GM13977 (cell line): ENCODE results near the gene TMEM132D.

Experiments used
- DNase-seq: peaks from one replicate; pipeline ENCODE4 v3.0.0; 2012; ENCODE audit warnings: low spot score
- CTCF ChIP-seq: IDR thresholded peaks from 2 replicates; pipeline ENCODE4 v1.5.1; 2012; ENCODE audit warnings: mild to moderate bottlenecking, control low read depth; ENCODE audit not compliant: insufficient read depth; ENCODE audit errors: extremely low read depth, missing control alignments
- in situ Hi-C: fragments of 300-500 bp; cut with MboI; formaldehyde crosslinking; loops from one replicate; pipeline ENCODE4 v1.12.0; 2022; ENCODE audit warnings: low sequenced_read_pairs, low pct_unique_long_range_greater_than_20kb, mixed read lengths, inconsistent platforms; ENCODE audit not compliant: unreplicated experiment

The TMEM132D gene

DNA sequence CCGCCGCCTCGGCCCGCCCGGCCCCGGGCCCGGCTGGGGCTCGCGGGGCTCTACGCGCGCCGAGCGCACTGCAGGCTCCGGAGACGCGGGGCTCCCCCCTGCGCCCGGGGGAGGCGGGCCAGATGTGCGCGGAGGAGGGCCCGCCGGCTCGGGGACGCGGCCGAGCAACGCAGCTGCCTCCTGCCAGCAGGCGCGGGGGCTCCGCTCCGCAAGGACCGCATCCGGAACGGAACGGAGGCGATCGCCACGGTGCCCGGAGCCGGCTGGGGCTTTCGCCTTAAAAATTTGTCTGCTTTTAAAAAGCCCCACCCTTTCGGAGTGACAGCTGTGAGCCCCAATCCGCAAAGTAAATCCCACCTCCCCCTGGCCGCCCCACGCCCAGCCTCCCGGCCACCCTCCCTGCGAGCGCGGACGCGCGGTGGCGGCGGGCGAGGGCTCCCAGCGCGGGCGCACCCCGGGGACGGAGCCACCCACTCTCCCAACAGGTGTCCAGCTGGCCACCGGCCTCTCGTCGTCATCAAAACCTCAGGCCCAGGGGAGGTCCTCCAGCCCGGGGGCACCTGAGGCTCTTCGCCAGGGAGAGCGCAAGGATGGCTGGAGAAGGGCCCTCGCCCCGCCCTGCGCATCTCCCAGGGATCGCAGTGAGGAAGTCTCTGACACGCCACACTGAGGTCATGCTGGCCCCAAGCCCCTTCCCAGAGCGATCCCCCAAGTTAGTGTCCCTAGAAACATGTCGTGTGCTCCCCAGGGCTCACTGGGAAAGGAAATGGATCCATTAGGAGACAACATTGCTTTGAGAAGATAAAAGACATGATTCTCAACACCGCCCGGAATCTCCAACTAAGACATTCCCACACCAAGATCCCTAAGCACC lies at the start of gene TMEM132D:
TMEM132D (minus strand) TSS at position 70 of the 874 bp plus-strand sequence.
- DNase-seq = no peak
- in situ Hi-C loops = loop anchor here (25.0 kb wide), 1 partner anchor 1642 kb away; the partner anchor contains the start of gene TMEM132C
- no peak for TF ChIP-seq CTCF

- in situ Hi-C loops = no loop called here
- no peak for DNase-seq
- no peak for TF ChIP-seq CTCF
Observed at GRCh38 chr12:129949651-129950050, 45.8 kb upstream of the TMEM132D start.

- no peak for DNase-seq
- no peak for TF ChIP-seq CTCF
- in situ Hi-C loops = no loop called here
Observed at GRCh38 chr12:129941618-129942017, 37.8 kb upstream of the TMEM132D start.

GRCh38 chr12:129938089-129938488 lies 34.3 kb upstream of the TMEM132D start:
- in situ Hi-C loops = no loop called here
- no peak for TF ChIP-seq CTCF
- no peak for DNase-seq

DNA sequence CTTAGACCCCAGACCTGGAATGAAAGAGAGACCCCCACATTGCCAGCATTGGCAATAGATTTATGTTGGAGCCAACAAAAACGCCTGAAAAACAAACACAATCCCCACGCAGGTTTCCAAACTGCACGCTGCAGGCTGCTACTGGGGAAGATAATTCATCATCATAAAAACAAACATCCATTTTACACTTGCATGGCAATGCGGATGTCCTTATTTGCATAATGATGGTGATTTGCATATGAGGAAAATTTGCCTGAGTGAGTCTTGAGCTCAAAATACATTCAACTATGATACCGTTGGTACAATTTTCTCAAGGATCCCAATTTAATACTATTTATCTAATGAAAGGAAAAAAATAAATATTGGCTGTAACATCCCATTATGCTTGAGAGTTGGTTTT lies 33.6 kb upstream of the TMEM132D start:
- in situ Hi-C loops = no loop called here
- no peak for DNase-seq
- TF ChIP-seq CTCF = no peak

DNA sequence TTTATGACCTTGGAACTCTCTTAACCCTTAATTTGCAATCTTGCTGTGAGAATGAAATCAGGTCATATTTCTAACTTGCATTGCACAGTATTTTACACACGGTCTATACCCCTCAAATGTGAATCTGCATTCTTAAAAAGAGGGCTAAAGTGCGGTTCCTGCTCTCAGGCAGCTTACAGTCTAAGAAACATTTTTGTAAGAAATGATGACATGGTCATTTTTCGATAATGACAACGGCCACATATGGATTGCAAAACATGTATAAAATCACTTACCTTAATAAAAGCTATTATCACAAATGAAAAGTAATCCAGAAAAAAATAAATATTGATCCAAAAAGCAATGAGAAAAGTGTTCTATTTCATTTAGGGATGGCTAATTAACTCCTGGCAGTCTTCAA lies 24.8 kb upstream of the TMEM132D start:
- no peak for DNase-seq
- in situ Hi-C loops = no loop called here
- TF ChIP-seq CTCF = no peak
